NT2/D1 (cell line): ENCODE data around the gene PRRG1.
"Not testable (repeated sequence)": the region's sequence is repeated elsewhere in the genome, so short reads cannot be mapped to it uniquely, and the experiment has no call there.

Experiments used
- SUZ12 ChIP-seq: IDR thresholded peaks from 2 replicates; pipeline ENCODE4 v1.6.1; 2011; ENCODE audit not compliant: insufficient read length, insufficient read depth; ENCODE audit errors: extremely low read depth
- YY1 ChIP-seq: IDR thresholded peaks from 2 replicates; pipeline ENCODE4 v1.6.1; 2011; ENCODE audit not compliant: insufficient read length, insufficient read depth
- ZNF274 ChIP-seq: IDR thresholded peaks from 2 replicates; pipeline ENCODE4 v1.6.1; 2011; ENCODE audit warnings: mild to moderate bottlenecking, low read depth, low read length

DNA sequence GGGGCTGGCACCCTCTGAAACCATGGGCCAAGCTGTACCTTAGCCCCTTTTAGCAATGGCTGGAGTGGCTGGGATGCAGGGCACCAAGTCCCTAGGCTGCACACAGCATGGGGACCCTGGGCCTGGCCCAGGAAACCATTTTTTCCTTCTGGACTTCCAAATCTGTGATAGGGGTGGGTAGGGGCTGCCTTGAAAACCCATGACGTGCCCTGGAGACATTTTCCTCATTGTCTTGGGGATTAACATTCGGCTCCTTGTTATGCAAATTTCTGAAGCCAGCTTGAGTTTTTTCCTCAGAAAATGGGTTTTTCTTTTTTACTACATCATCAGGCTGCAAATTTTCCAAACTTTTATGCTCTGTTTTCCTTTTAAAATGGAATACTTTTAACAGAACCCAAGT lies 79.8 kb downstream of the PRRG1 start:
- TF ChIP-seq YY1, SUZ12, ZNF274: not testable (repeated sequence)
